NCI-H1092 (cell line): Measurements from ENCODE around the gene UMODL1.

ENCODE experiments used
- DNase-seq: peaks from one replicate; lab custom pipeline; 2025; lab: John Stamatoyannopoulos, UW

UMODL1 gene

GRCh38 chr21:42130441-42130840 lies 59.3 kb downstream of the UMODL1 start:
- DNase-seq: no peak

DNA sequence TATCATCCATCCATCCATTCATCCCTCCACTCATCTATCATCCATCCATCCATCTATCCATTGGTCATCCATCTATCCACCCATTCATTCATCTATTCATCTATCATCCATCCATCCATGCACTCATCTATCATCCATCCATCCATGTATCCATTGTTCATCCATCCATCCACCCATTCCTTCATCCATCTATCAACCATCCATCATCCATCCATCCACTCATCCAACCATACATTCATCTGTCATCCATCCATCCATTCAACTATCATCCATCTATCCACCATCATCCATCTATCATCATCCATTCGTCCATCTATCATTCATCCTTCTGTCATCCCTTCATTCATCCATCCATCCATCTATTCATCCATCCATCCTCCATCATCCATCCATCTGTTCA lies 61.1 kb downstream of the UMODL1 start:
- no peak for DNase-seq

DNA sequence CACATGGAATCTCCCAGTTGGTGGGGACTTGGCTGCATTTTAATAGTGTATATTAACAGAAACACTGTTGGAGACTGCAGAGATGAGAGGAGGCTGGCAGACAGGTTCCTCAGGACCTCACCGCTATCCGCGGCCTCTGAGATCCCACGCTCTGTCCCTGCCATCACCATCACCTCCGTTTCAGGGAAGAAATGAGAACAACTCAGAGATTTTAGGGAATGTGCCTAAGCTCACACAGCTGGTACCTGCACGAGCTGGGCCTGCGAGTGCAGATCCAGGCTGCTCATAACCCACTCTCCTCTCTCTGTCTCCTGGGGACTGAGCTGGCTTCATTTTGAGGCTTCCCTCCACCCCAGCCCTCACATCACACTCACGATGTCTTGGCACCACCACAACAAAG lies 62.0 kb downstream of the UMODL1 start:
- no peak for DNase-seq

GRCh38 chr21:42135386-42136052 lies 64.4 kb downstream of the UMODL1 start:
- DNase-seq: peak; percentile 78

DNA sequence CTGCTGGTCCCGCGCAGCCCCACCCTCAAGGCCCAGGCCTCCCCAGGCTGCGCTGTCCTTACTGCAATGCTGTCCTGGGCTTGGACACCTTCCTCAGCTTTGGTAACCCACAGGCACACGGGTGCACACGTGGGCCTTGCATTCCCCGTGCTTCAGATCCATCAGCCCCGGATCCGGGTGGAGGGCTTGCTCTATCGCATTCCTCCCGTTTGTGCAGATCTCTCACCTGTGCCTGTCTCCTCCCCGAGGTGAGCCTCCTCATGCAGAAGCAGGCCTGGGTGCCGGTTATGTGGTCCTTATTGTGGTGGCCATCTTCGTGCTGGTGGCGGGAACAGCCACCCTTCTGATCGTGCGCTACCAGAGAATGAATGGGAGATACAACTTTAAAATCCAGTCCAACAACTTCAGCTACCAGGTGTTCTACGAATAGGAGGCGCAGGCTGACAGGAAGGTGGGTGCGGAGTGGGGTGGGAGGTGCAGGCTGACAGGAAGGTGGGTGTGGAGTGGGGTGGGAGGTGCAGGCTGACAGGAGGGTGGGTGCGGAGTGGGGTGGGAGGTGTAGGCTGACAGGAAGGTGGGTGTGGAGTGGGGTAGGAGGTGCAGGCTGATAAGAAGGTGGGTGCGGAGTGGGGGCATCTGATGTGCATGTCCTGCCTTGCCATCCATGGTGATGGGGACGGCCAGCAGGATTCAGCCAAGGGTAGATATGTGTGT lies 66.2 kb downstream of the UMODL1 start:
- DNase-seq: no peak

GRCh38 chr21:42140196-42140934 lies 69.2 kb downstream of the UMODL1 start:
- no peak for DNase-seq

GRCh38 chr21:42141643-42142042 lies 70.5 kb downstream of the UMODL1 start:
- DNase-seq: no peak

GRCh38 chr21:42142141-42142540 lies 71.0 kb downstream of the UMODL1 start:
- DNase-seq: no peak

DNA sequence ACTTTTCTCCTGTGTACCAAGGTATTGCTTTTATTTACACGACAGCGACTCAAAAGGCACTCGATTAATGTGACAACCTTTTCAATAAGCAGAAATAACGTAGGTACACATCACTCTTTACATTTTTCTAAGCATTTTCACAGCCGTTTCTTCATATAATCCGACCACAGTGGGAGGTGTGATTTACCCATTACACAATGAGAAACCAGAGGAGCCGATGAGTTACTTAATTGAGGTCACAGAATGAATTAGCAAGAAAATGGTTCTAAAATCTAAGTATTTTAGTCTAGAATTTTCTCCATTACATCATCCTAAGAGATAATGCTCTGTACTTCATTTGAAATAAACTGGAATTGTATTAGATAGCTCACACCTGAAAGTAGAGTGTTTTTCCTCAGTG lies 71.5 kb downstream of the UMODL1 start:
- DNase-seq: no peak

GRCh38 chr21:42143111-42143510 lies 72.0 kb downstream of the UMODL1 start:
- DNase-seq: no peak

- DNase-seq: no peak
These were observed 73.1 kb downstream of the UMODL1 start for GRCh38 chr21:42144221-42144620.

- no peak for DNase-seq
These were observed 73.8 kb downstream of the UMODL1 start for GRCh38 chr21:42144679-42145568.

DNA sequence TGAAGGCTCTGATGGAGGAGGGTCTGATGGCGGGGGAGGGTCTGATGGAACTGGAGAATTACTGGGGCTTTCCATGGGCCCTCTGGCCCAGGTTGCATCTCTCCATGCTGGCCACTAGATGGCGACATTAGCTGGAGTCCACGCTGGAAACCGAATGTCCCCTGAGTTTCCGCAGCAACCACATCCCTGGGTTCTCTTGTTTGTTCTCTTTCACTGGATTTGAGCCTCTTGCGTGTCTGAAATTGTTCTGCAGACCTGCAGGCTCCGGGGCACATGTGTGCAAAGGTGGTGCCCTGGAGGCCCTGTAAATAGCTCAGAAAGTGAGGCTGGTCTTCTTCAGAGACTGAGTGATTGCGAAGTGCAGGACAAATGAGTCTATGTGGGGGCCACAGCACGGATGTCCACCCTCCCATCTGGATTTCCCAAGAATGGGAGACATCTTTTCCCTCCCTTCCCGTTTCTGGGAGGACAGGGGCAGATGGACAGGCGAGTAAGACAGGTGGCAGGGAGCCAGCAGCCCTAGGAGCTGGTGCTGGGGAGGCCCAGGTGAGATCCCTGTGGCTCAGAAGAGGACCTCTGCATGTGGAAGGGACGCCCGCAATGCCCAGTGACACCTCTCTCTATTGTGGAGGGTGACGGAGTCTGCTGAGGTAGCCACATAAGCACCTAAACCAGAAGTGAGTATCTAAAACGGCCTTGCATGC lies 74.6 kb downstream of the UMODL1 start:
- peak; percentile 79 for DNase-seq

- no peak for DNase-seq
These were observed 75.2 kb downstream of the UMODL1 start for GRCh38 chr21:42146273-42146805.

DNA sequence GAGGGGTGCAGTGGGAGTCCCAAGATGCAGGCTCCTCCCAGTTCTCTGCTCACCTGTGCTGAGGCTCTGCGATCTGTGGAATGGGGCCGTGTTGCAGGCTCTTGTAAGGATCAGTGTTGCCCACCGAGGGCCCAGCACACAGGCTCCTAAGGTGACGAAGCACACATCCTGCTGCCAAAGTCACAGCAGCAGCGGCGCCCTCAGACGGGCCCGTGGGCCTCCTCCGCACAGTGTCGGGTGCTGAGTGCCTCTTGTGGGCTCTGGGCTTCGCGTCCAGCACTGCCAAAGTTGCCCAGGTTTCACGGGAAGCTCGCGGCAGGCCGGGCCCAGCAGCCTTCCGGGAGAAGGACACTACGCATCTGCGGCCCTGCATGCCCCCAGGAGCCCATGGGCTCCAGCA lies 75.7 kb downstream of the UMODL1 start:
- DNase-seq: no peak

GRCh38 chr21:42147386-42148020 lies 76.4 kb downstream of the UMODL1 start:
- no peak for DNase-seq

- no peak for DNase-seq
These were observed 77.0 kb downstream of the UMODL1 start for GRCh38 chr21:42148097-42148496.

- DNase-seq: no peak
These were observed 77.5 kb downstream of the UMODL1 start for GRCh38 chr21:42148584-42148983.

GRCh38 chr21:42149656-42150473 lies 78.7 kb downstream of the UMODL1 start:
- DNase-seq: no peak
